ENCODE measurements around the gene ATP9A. TPM values are rescaled to one million over a fixed set of nuclear protein-coding genes. Genes with fewer than 3 reads are reported as not detected.

Gene ATP9A
- total and polyA plus RNA-seq, 4 donors = 2.4 to 16.7 (median 9.9) TPM

DNA sequence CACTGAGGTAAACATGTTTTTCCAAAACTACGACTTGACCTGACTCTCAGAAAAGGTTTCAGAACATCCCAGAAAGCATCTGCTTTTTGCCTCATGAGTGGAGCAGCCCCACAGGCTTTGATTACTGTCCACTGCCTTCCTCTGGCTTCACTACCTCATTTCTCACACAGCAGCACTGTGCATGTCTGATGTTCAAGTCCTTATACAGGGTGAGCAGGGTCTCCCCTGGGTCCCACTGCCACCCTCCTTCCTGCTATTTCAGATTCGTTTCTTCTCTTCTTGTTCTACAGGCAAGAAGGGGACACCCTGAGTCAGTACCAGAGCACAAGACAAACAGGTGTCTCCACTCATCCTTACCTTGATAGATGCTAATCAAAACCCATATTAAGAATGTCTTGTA, 161.0 kb downstream of the ATP9A start:
- Histone ChIP-seq H3K36me3 (ENCODE audit: control insufficient read depth in 4 of 4, insufficient read depth in 3 of 4, low read depth in 1 of 4, low read length in 3 of 4) (peaks cover 0 to 22% (median 11%) of the 10 kb centered on the region in 4 donors), H3K4me1 (ENCODE audit: control insufficient read depth in 4 of 4, insufficient read depth in 4 of 4, low read length in 3 of 4) (no peaks in the 10 kb centered on the region), H3K9me3 (ENCODE audit: control insufficient read depth in 4 of 4, low read length in 3 of 4) (no peaks in the 10 kb centered on the region), H3K9ac (ENCODE audit: low read depth in 1 of 2, low read length in 2 of 2) (no peak overlapping the region), H3K27me3 (ENCODE audit: control insufficient read depth in 4 of 4, insufficient read depth in 4 of 4, low read length in 3 of 4) (no peaks in the 10 kb centered on the region), H3K27ac (ENCODE audit: low read depth in 1 of 2, low read length in 2 of 2) (no peak overlapping the region), H3K4me3 (ENCODE audit: low read depth in 1 of 3, low read length in 3 of 3) (no peak overlapping the region)
- TF ChIP-seq, protein P1, sequence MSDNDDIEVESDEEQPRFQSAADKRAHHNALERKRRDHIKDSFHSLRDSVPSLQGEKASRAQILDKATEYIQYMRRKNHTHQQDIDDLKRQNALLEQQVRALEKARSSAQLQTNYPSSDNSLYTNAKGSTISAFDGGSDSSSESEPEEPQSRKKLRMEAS (IDR thresholded peaks at IDR 0.05) = no peak
- TF ChIP-seq TAF1 (conservative IDR thresholded peaks at IDR 0.05) = no peak
- no peak for TF ChIP-seq YY1 (IDR thresholded peaks at IDR 0.05)
- TF ChIP-seq FOXA1 (IDR thresholded peaks at IDR 0.05) = no peak
- TF ChIP-seq HNF4G (IDR thresholded peaks at IDR 0.05) = no peak
- no peak for DNase-seq (ENCODE audit: low spot score)
- WGBS = 90% methylated on average over 2 of the region's 2 CpGs

DNA sequence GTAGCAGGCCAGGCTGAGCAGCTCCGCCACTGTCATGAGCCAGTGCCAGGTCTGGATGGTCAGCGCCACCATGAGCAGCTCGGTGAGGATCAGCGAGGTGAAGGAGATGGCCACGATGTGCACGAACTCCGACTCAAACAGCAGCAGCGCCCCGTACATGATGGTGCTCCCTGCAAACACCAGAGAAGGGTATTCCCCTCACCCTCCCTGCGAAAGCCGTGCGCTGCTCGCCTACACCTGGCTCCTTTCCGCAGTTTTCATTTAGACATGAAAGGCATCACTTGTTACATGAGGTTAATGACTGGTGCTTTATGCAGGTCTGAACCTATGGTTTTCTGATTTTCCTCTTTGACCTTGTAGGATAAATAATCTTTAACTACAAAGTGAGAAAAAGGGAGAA, 163.3 kb downstream of the ATP9A start:
- Histone ChIP-seq H3K27ac (ENCODE audit: low read depth in 1 of 2, low read length in 2 of 2) (no peak overlapping the region), H3K27me3 (ENCODE audit: control insufficient read depth in 4 of 4, insufficient read depth in 4 of 4, low read length in 3 of 4) (no peaks in the 10 kb centered on the region), H3K36me3 (ENCODE audit: control insufficient read depth in 4 of 4, insufficient read depth in 3 of 4, low read depth in 1 of 4, low read length in 3 of 4) (peaks cover 0 to 26% (median 12%) of the 10 kb centered on the region in 4 donors), H3K4me1 (ENCODE audit: control insufficient read depth in 4 of 4, insufficient read depth in 4 of 4, low read length in 3 of 4) (no peaks in the 10 kb centered on the region), H3K4me3 (ENCODE audit: low read depth in 1 of 3, low read length in 3 of 3) (no peak overlapping the region), H3K9ac (ENCODE audit: low read depth in 1 of 2, low read length in 2 of 2) (no peak overlapping the region), H3K9me3 (ENCODE audit: control insufficient read depth in 4 of 4, low read length in 3 of 4) (no peaks in the 10 kb centered on the region)
- TF ChIP-seq EGR1 (IDR thresholded peaks at IDR 0.05; ENCODE audit: low read depth in 2 of 2) (no peak), NR2F2 (IDR thresholded peaks at IDR 0.05) (no peak), JUND (IDR thresholded peaks at IDR 0.05) (no peak), RAD21 (IDR thresholded peaks at IDR 0.05) (no peak), HNF4G (IDR thresholded peaks at IDR 0.05) (no peak), SP1 (IDR thresholded peaks at IDR 0.05) (no peak), YY1 (IDR thresholded peaks at IDR 0.05) (no peak)
- TF ChIP-seq, protein P2, sequence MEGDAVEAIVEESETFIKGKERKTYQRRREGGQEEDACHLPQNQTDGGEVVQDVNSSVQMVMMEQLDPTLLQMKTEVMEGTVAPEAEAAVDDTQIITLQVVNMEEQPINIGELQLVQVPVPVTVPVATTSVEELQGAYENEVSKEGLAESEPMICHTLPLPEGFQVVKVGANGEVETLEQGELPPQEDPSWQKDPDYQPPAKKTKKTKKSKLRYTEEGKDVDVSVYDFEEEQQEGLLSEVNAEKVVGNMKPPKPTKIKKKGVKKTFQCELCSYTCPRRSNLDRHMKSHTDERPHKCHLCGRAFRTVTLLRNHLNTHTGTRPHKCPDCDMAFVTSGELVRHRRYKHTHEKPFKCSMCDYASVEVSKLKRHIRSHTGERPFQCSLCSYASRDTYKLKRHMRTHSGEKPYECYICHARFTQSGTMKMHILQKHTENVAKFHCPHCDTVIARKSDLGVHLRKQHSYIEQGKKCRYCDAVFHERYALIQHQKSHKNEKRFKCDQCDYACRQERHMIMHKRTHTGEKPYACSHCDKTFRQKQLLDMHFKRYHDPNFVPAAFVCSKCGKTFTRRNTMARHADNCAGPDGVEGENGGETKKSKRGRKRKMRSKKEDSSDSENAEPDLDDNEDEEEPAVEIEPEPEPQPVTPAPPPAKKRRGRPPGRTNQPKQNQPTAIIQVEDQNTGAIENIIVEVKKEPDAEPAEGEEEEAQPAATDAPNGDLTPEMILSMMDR (IDR thresholded peaks at IDR 0.05; ENCODE audit: low read depth, low read length, missing input control) = no peak
- TF ChIP-seq, protein P3, sequence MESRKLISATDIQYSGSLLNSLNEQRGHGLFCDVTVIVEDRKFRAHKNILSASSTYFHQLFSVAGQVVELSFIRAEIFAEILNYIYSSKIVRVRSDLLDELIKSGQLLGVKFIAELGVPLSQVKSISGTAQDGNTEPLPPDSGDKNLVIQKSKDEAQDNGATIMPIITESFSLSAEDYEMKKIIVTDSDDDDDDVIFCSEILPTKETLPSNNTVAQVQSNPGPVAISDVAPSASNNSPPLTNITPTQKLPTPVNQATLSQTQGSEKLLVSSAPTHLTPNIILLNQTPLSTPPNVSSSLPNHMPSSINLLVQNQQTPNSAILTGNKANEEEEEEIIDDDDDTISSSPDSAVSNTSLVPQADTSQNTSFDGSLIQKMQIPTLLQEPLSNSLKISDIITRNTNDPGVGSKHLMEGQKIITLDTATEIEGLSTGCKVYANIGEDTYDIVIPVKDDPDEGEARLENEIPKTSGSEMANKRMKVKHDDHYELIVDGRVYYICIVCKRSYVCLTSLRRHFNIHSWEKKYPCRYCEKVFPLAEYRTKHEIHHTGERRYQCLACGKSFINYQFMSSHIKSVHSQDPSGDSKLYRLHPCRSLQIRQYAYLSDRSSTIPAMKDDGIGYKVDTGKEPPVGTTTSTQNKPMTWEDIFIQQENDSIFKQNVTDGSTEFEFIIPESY (IDR thresholded peaks at IDR 0.05) = no peak
- TF ChIP-seq, protein P4, sequence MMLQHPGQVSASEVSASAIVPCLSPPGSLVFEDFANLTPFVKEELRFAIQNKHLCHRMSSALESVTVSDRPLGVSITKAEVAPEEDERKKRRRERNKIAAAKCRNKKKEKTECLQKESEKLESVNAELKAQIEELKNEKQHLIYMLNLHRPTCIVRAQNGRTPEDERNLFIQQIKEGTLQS (IDR thresholded peaks at IDR 0.05) = no peak
- 98% methylated on average over 14 of the region's 14 CpGs for WGBS
- DNase-seq (ENCODE audit: low spot score) = no peak

DNA sequence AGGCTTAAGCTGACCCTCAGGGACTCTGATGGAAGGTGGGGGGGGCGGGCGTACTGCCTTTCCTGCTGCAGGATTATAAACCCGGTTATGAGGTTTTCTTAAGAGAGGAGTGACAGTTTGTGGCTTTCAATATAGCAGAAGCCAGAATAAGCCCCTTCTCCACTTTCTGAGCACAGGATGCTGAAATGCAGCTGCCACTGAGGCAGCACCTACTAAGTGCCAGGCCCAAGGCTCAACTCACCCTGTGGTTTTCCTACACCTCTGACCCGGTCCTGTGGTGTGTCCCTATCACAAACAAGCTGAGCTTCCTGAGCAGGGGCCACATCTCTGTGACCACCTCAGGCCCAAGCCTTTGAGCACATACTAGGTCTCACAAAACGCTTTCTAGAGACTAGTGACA, 166.1 kb downstream of the ATP9A start:
- Histone ChIP-seq H3K27ac (ENCODE audit: low read depth in 1 of 2, low read length in 2 of 2) (no peak overlapping the region), H3K27me3 (ENCODE audit: control insufficient read depth in 4 of 4, insufficient read depth in 4 of 4, low read length in 3 of 4) (no peaks in the 10 kb centered on the region), H3K9me3 (ENCODE audit: control insufficient read depth in 4 of 4, low read length in 3 of 4) (no peaks in the 10 kb centered on the region), H3K4me3 (ENCODE audit: low read depth in 1 of 3, low read length in 3 of 3) (no peak overlapping the region), H3K4me1 (ENCODE audit: control insufficient read depth in 4 of 4, insufficient read depth in 4 of 4, low read length in 3 of 4) (no peaks in the 10 kb centered on the region), H3K36me3 (ENCODE audit: control insufficient read depth in 4 of 4, insufficient read depth in 3 of 4, low read depth in 1 of 4, low read length in 3 of 4) (peaks cover 0 to 28% (median 14%) of the 10 kb centered on the region in 4 donors), H3K9ac (ENCODE audit: low read depth in 1 of 2, low read length in 2 of 2) (no peak overlapping the region)
- 89% methylated on average over 5 of the region's 5 CpGs for WGBS
- TF ChIP-seq, protein P4 (IDR thresholded peaks at IDR 0.05) = no peak
- no peak for TF ChIP-seq GABPA (IDR thresholded peaks at IDR 0.05 in 1 of 2, conservative IDR thresholded peaks at IDR 0.05 in 1 of 2)
- TF ChIP-seq HNF4G (IDR thresholded peaks at IDR 0.05) = no peak
- TF ChIP-seq EGR1 (IDR thresholded peaks at IDR 0.05; ENCODE audit: low read depth in 2 of 2) = no peak
- TF ChIP-seq FOXA1 (IDR thresholded peaks at IDR 0.05) = no peak
- TF ChIP-seq, protein P5, sequence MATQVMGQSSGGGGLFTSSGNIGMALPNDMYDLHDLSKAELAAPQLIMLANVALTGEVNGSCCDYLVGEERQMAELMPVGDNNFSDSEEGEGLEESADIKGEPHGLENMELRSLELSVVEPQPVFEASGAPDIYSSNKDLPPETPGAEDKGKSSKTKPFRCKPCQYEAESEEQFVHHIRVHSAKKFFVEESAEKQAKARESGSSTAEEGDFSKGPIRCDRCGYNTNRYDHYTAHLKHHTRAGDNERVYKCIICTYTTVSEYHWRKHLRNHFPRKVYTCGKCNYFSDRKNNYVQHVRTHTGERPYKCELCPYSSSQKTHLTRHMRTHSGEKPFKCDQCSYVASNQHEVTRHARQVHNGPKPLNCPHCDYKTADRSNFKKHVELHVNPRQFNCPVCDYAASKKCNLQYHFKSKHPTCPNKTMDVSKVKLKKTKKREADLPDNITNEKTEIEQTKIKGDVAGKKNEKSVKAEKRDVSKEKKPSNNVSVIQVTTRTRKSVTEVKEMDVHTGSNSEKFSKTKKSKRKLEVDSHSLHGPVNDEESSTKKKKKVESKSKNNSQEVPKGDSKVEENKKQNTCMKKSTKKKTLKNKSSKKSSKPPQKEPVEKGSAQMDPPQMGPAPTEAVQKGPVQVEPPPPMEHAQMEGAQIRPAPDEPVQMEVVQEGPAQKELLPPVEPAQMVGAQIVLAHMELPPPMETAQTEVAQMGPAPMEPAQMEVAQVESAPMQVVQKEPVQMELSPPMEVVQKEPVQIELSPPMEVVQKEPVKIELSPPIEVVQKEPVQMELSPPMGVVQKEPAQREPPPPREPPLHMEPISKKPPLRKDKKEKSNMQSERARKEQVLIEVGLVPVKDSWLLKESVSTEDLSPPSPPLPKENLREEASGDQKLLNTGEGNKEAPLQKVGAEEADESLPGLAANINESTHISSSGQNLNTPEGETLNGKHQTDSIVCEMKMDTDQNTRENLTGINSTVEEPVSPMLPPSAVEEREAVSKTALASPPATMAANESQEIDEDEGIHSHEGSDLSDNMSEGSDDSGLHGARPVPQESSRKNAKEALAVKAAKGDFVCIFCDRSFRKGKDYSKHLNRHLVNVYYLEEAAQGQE (IDR thresholded peaks at IDR 0.05) = no peak
- TF ChIP-seq, protein P2 (IDR thresholded peaks at IDR 0.05; ENCODE audit: low read depth, low read length, missing input control) = no peak
- no peak for TF ChIP-seq RXRA (IDR thresholded peaks at IDR 0.05)
- DNase-seq (ENCODE audit: low spot score) = no peak

Data from liver (tissue), 9 donors.